ENCODE results near the gene PRR29. TPM values are rescaled to one million over a fixed set of nuclear protein-coding genes. Genes with fewer than 3 reads are reported as not detected.
A peak's percentile ranks its signal among the peaks of the same experiment; 100 is the strongest.
"Not testable (repeated sequence)": the region's sequence is repeated elsewhere in the genome, so short reads cannot be mapped to it uniquely, and the experiment has no call there.

PRR29 gene
- total RNA-seq, 2 donors from 2014 or later = 2.9 to 3.2 TPM

GRCh38 chr17:63966646-63967264 is 31.4 kb upstream of the PRR29 start:
- no peak overlapping the region for H3K4me3 Mint-ChIP-seq
- peaks cover 9% of the 10 kb centered on the region for H3K4me1 Mint-ChIP-seq
- H3K27ac Mint-ChIP-seq = peak overlapping the region; percentile 1
- no peaks in the 10 kb centered on the region for H3K36me3 Mint-ChIP-seq (ENCODE audit: low read depth)
- no peaks in the 10 kb centered on the region for H3K9me3 Mint-ChIP-seq
- peak; percentile 87 for ATAC-seq (replicated peaks)
- no peaks in the 10 kb centered on the region for H3K27me3 Mint-ChIP-seq

- peak; percentile 74 for ATAC-seq (replicated peaks)
- Mint-ChIP-seq H3K9me3 (no peaks in the 10 kb centered on the region), H3K27ac (no peak overlapping the region), H3K27me3 (no peaks in the 10 kb centered on the region), H3K36me3 (ENCODE audit: low read depth) (no peaks in the 10 kb centered on the region), H3K4me1 (peaks cover 9% of the 10 kb centered on the region), H3K4me3 (no peak overlapping the region)
These were observed 30.2 kb upstream of the PRR29 start for GRCh38 chr17:63967953-63968352.

DNA sequence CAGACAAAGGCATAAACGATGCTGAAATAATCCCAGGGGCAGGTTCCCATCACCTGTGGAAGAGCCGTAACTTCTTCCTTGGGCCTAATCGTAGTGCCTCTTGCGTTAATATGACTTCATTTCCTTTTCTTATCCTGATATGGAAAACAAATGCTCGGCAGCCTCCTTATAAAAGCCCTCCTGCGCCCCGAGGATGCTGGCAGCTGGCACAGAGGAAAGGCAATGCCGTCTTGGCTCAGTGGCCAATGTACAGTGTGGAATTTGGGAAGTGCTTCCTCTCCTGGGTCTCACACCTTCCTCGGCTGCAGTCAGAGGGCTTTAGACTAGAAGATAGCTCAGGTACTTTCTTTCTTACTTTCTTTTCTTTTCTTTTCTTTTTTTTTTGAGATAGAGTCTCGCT is 28.9 kb upstream of the PRR29 start:
- Mint-ChIP-seq H3K27me3 (no peaks in the 10 kb centered on the region), H3K36me3 (ENCODE audit: low read depth) (no peaks in the 10 kb centered on the region), H3K4me1 (peaks cover 10% of the 10 kb centered on the region), H3K27ac (no peak overlapping the region), H3K4me3 (no peak overlapping the region), H3K9me3 (no peaks in the 10 kb centered on the region)
- no peak for ATAC-seq (replicated peaks)

DNA sequence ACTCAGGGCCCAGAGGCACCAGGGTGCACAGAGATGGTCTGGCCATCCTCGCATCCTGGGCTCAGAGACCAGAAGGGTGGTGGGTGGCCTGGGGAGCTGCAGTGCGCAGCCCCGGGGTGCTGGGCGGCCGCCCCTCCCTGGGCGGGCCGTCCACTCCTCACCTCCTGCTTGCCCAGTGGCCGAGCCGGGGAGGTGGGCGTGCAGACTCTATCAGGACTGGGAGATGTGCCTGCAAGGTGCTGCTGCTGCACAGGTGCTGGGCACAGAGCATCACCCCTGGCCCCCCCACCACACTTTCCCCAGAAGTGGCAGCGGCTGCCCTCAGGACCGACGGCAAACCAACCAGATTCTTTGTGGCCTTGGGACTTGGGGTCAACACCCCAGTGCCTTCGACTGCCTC is 25.4 kb upstream of the PRR29 start, which contains the start of gene SCN4A:
Gene SCN4A, minus strand, starts transcription at position 123 of the 400 bp plus-strand sequence. Its CDS starts 77 bp downstream, at position 46.
- H3K27ac Mint-ChIP-seq = no peak within 1 kb of the TSS
- no peak for ATAC-seq (replicated peaks)
- H3K36me3 Mint-ChIP-seq (ENCODE audit: low read depth) = no peaks in the 10 kb centered on the region
- H3K4me1 Mint-ChIP-seq = peaks cover 9% of the 10 kb centered on the region
- no peak within 1 kb of the TSS for H3K4me3 Mint-ChIP-seq
- no peaks in the 10 kb centered on the region for H3K27me3 Mint-ChIP-seq
- H3K9me3 Mint-ChIP-seq = no peaks in the 10 kb centered on the region

GRCh38 chr17:63973247-63973646 is 24.9 kb upstream of the PRR29 start:
- H3K36me3 Mint-ChIP-seq (ENCODE audit: low read depth) = no peaks in the 10 kb centered on the region
- peaks cover 9% of the 10 kb centered on the region for H3K4me1 Mint-ChIP-seq
- H3K4me3 Mint-ChIP-seq = no peak overlapping the region
- no peaks in the 10 kb centered on the region for H3K9me3 Mint-ChIP-seq
- no peak for ATAC-seq (replicated peaks)
- H3K27me3 Mint-ChIP-seq = no peaks in the 10 kb centered on the region
- H3K27ac Mint-ChIP-seq = no peak overlapping the region

- ATAC-seq (replicated peaks) = no peak
- H3K36me3 Mint-ChIP-seq (ENCODE audit: low read depth) = no peaks in the 10 kb centered on the region
- H3K9me3 Mint-ChIP-seq = no peaks in the 10 kb centered on the region
- no peak overlapping the region for H3K4me3 Mint-ChIP-seq
- no peaks in the 10 kb centered on the region for H3K27me3 Mint-ChIP-seq
- no peak overlapping the region for H3K27ac Mint-ChIP-seq
- H3K4me1 Mint-ChIP-seq = peaks cover 9% of the 10 kb centered on the region
These were observed 24.1 kb upstream of the PRR29 start for GRCh38 chr17:63973930-63974593.

GRCh38 chr17:63974594-63975192 is 23.5 kb upstream of the PRR29 start:
- peak; percentile 71 for ATAC-seq (replicated peaks)
- no peaks in the 10 kb centered on the region for H3K27me3 Mint-ChIP-seq
- H3K4me1 Mint-ChIP-seq = peaks cover 9% of the 10 kb centered on the region
- H3K36me3 Mint-ChIP-seq (ENCODE audit: low read depth) = no peaks in the 10 kb centered on the region
- no peak overlapping the region for H3K4me3 Mint-ChIP-seq
- H3K27ac Mint-ChIP-seq = no peak overlapping the region
- no peaks in the 10 kb centered on the region for H3K9me3 Mint-ChIP-seq

- no peaks in the 10 kb centered on the region for H3K27me3 Mint-ChIP-seq
- no peaks in the 10 kb centered on the region for H3K36me3 Mint-ChIP-seq (ENCODE audit: low read depth)
- no peaks in the 10 kb centered on the region for H3K9me3 Mint-ChIP-seq
- no peak overlapping the region for H3K27ac Mint-ChIP-seq
- ATAC-seq (replicated peaks) = peak; percentile 58
- H3K4me1 Mint-ChIP-seq = peaks cover 9% of the 10 kb centered on the region
- no peak overlapping the region for H3K4me3 Mint-ChIP-seq
These were observed 22.5 kb upstream of the PRR29 start for GRCh38 chr17:63975541-63976092.

GRCh38 chr17:63976702-63977101 is 21.4 kb upstream of the PRR29 start:
- Mint-ChIP-seq H3K27me3 (no peaks in the 10 kb centered on the region), H3K9me3 (no peaks in the 10 kb centered on the region), H3K36me3 (ENCODE audit: low read depth) (no peaks in the 10 kb centered on the region), H3K4me3 (no peak overlapping the region), H3K27ac (no peak overlapping the region), H3K4me1 (peaks cover 9% of the 10 kb centered on the region)
- ATAC-seq (replicated peaks) = no peak

- no peaks in the 10 kb centered on the region for H3K27me3 Mint-ChIP-seq
- H3K9me3 Mint-ChIP-seq = no peaks in the 10 kb centered on the region
- no peak overlapping the region for H3K4me3 Mint-ChIP-seq
- peaks cover 9% of the 10 kb centered on the region for H3K4me1 Mint-ChIP-seq
- no peak for ATAC-seq (replicated peaks)
- H3K36me3 Mint-ChIP-seq (ENCODE audit: low read depth) = no peaks in the 10 kb centered on the region
- H3K27ac Mint-ChIP-seq = no peak overlapping the region
These were observed 19.6 kb upstream of the PRR29 start for GRCh38 chr17:63978272-63979200.

- not testable (repeated sequence) for H3K4me1 Mint-ChIP-seq; H3K27ac Mint-ChIP-seq; H3K36me3 Mint-ChIP-seq (ENCODE audit: low read depth); H3K27me3 Mint-ChIP-seq; H3K4me3 Mint-ChIP-seq; H3K9me3 Mint-ChIP-seq; ATAC-seq (replicated peaks)
These were observed 15.5 kb upstream of the PRR29 start for GRCh38 chr17:63982641-63983040.

GRCh38 chr17:63983320-63983719 is 14.8 kb upstream of the PRR29 start:
- no peak overlapping the region for H3K4me3 Mint-ChIP-seq
- peaks cover 7% of the 10 kb centered on the region for H3K4me1 Mint-ChIP-seq
- no peaks in the 10 kb centered on the region for H3K27me3 Mint-ChIP-seq
- no peak for ATAC-seq (replicated peaks)
- no peak overlapping the region for H3K27ac Mint-ChIP-seq
- no peaks in the 10 kb centered on the region for H3K9me3 Mint-ChIP-seq
- no peaks in the 10 kb centered on the region for H3K36me3 Mint-ChIP-seq (ENCODE audit: low read depth)

DNA sequence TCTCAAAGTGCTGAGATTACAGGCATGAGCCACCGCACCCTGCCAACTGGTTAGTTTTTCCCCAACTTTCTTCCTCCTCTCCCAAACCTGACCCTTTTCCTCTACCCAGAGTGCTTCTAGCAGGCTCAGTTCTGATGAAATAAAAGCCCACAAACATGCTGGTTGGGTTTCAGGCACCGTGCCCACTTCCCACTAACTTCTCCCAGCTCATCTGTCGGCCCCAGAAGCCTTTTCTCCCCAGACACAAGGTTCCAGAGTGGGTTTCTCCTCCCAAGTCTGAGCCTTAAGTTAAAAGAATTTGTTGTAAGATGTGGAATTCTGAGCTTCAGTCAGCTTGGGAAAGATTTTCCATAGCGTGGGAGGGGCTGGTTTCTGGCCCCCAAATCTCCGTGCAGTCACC is 13.9 kb upstream of the PRR29 start:
- no peak for ATAC-seq (replicated peaks)
- no peaks in the 10 kb centered on the region for H3K36me3 Mint-ChIP-seq (ENCODE audit: low read depth)
- H3K4me1 Mint-ChIP-seq = peaks cover 7% of the 10 kb centered on the region
- H3K4me3 Mint-ChIP-seq = no peak overlapping the region
- H3K27ac Mint-ChIP-seq = peak overlapping the region; percentile 93
- H3K27me3 Mint-ChIP-seq = no peaks in the 10 kb centered on the region
- H3K9me3 Mint-ChIP-seq = no peaks in the 10 kb centered on the region

Measured in activated T-helper 17 cell treated with anti-CD3 and anti-CD28 coated beads, Interleukin-2, amount 50 U/mL, for 72 hours (primary cell).